ENCODE measurements around the gene CTBP1. TPM values are rescaled to one million over a fixed set of nuclear protein-coding genes. Genes with fewer than 3 reads are reported as not detected.

CTBP1 gene
- total RNA-seq, 1 experiment from 2014 or later: 136 TPM

DNA sequence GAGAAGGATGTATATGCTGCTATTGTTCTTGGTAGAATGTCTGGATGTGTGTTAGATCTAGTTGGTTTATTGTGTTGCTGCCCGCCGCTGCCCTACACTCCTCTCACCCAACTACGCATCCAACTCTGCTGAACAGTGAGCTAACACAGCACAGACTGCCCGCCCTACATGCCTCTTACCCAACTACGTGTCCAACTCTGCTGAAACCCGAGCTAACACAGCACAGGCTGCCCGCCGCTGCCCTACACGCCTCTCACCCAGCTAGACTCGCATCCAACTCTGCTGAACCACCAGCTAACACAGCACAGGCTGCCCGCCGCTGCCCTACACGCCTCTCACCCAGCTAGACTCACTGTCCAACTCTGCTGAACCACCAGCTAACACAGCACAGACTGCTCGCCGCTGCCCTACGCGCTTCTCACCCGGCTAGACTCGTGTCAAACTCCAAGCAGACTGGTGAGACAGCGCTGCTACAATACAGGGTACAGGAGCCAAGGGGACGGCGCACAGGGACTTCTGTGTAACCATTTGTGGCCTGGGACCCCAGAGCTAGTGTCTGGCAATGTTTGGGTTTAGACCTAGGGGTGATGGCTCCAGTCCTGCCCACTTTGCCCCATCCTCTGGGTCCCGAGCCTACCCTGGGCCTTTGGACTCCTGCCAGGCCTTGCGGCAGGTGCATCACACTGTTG lies 11.6 kb upstream of the CTBP1 start:
- H2BK12ac ChIP-seq (ENCODE audit: insufficient read length, low read depth, low read length): no peak overlapping the region
- no peaks in the 10 kb centered on the region for H3K79me1 ChIP-seq (ENCODE audit: insufficient read depth, low read depth, low read length, poor library complexity, severe bottlenecking)
- TF ChIP-seq, protein P1, sequence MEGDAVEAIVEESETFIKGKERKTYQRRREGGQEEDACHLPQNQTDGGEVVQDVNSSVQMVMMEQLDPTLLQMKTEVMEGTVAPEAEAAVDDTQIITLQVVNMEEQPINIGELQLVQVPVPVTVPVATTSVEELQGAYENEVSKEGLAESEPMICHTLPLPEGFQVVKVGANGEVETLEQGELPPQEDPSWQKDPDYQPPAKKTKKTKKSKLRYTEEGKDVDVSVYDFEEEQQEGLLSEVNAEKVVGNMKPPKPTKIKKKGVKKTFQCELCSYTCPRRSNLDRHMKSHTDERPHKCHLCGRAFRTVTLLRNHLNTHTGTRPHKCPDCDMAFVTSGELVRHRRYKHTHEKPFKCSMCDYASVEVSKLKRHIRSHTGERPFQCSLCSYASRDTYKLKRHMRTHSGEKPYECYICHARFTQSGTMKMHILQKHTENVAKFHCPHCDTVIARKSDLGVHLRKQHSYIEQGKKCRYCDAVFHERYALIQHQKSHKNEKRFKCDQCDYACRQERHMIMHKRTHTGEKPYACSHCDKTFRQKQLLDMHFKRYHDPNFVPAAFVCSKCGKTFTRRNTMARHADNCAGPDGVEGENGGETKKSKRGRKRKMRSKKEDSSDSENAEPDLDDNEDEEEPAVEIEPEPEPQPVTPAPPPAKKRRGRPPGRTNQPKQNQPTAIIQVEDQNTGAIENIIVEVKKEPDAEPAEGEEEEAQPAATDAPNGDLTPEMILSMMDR (conservative IDR thresholded peaks at IDR 0.05): no peak
- no peak overlapping the region for H2AFZ ChIP-seq (ENCODE audit: low read length)
- H4K91ac ChIP-seq (ENCODE audit: insufficient read length, low read depth, low read length): no peak overlapping the region
- H3K4me1 ChIP-seq (ENCODE audit: insufficient read depth, low read length): no peaks in the 10 kb centered on the region
- H3K4me3 Mint-ChIP-seq: no peak overlapping the region
- H4K20me1 ChIP-seq (ENCODE audit: control insufficient read depth, insufficient read depth, insufficient read length): no peaks in the 10 kb centered on the region
- H3K4me2 ChIP-seq (ENCODE audit: insufficient read depth, insufficient read length, low read length): no peak overlapping the region
- H3K23me2 ChIP-seq (ENCODE audit: insufficient read length, low read depth, low read length, poor library complexity, severe bottlenecking): no peaks in the 10 kb centered on the region
- no peak overlapping the region for H4K8ac ChIP-seq (replicated peaks; ENCODE audit: insufficient read length, low read depth, low read length)
- no peak overlapping the region for H3K23ac ChIP-seq (ENCODE audit: insufficient read length, low read depth, low read length)
- H3K27me3 Mint-ChIP-seq (ENCODE audit: low read depth): peaks cover 47% of the 10 kb centered on the region
- H3K79me2 ChIP-seq (ENCODE audit: insufficient read depth, low read length): no peaks in the 10 kb centered on the region
- H3K36me3 Mint-ChIP-seq (ENCODE audit: insufficient read depth in 1 of 3, low read depth in 3 of 3): peaks cover 0 to 5% (median 0%) of the 10 kb centered on the region in 3 experiments; a peak in 3 of 7 replicates
- no peak overlapping the region for H4K5ac ChIP-seq (ENCODE audit: insufficient read length, low read depth, low read length)
- no peak overlapping the region for H3T11ph ChIP-seq (ENCODE audit: low read length)
- peaks cover 41 to 63% of the 10 kb centered on the region in 2 experiments for H3K9me3 Mint-ChIP-seq
- H3K9me3 ChIP-seq (ENCODE audit: control insufficient read depth, low read depth, low read length): no peaks in the 10 kb centered on the region
- H3K27me3 ChIP-seq (ENCODE audit: insufficient read depth, low read length): no peaks in the 10 kb centered on the region
- H3K18ac ChIP-seq (ENCODE audit: insufficient read length, low read depth, low read length): no peak overlapping the region
- H3K14ac ChIP-seq (ENCODE audit: insufficient read depth, low read length): no peak overlapping the region
- H2BK120ac ChIP-seq (ENCODE audit: low read depth, low read length, poor library complexity, severe bottlenecking): no peak overlapping the region
- no peak overlapping the region for H3K56ac ChIP-seq (ENCODE audit: insufficient read length, low read depth, low read length)
- no peak overlapping the region for H2AK5ac ChIP-seq (ENCODE audit: insufficient read length, low read length)
- H3K4ac ChIP-seq (ENCODE audit: low read depth, low read length): no peak overlapping the region
- H3K27ac ChIP-seq (ENCODE audit: insufficient read length, low read depth, low read length): no peak overlapping the region
- H3K4me1 Mint-ChIP-seq: 0 out of 4 replicates have a peak, but pooled peaks cover 0 to 4% of the 10 kb centered on the region in 2 experiments
- no peak overlapping the region for H3K27ac Mint-ChIP-seq
- no peak overlapping the region for H2BK20ac ChIP-seq (ENCODE audit: low read depth, low read length, poor library complexity, severe bottlenecking)
- no peak overlapping the region for H2BK15ac ChIP-seq (ENCODE audit: low read depth, low read length)
- no peak overlapping the region for H3K9ac ChIP-seq (ENCODE audit: extremely low read depth, insufficient read length, low read length)
- no peak overlapping the region for H2BK5ac ChIP-seq (ENCODE audit: insufficient read length, low read length)
- DNase-seq: no peak
- WGBS (ENCODE audit: extremely low coverage, insufficient read length, low lambda C conversion rate): no CpG with 5 or more reads among the region's 24 CpGs

Data from H9 (cell line).